GM12874 (cell line): ENCODE data around the gene TBC1D8.

Experiments used
- TF ChIP-seq, protein P1 (sequence below): IDR thresholded peaks from 2 replicates; pipeline ENCODE4 v1.5.1; 2011; ENCODE audit warnings: low read depth, mild to moderate bottlenecking, control low read depth, low read length, moderate library complexity; ENCODE audit not compliant: insufficient read depth

The TBC1D8 gene

DNA sequence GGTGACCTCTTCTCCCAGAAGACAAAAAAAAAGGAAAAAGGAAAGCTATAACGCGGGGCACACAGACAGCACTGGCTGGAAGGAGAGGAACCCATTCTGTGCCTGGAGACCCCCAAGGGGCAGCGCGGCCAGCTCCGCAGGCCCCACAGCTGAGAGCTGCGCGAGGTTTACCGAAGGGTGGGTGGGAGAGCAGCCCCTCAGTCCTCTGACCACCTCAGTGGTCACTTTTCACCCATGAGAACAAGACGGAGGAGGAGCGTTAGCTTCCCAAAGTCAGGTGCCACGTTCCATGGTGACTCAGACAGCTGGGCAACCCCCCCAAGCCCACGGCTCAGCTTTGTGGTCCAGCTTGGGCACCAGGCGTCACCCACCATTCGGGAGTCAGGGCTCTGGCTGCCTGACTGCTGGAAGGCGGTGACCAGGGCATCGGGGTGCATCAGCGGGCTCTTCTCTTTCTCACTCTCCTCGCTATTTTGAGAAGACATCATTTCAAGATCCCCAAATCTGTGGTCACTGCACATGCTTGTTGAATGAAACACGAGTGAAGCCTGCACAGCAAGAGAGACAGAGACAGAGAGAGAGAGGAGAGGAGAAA is 113.9 kb downstream of the TBC1D8 start:
- TF ChIP-seq, protein P1, sequence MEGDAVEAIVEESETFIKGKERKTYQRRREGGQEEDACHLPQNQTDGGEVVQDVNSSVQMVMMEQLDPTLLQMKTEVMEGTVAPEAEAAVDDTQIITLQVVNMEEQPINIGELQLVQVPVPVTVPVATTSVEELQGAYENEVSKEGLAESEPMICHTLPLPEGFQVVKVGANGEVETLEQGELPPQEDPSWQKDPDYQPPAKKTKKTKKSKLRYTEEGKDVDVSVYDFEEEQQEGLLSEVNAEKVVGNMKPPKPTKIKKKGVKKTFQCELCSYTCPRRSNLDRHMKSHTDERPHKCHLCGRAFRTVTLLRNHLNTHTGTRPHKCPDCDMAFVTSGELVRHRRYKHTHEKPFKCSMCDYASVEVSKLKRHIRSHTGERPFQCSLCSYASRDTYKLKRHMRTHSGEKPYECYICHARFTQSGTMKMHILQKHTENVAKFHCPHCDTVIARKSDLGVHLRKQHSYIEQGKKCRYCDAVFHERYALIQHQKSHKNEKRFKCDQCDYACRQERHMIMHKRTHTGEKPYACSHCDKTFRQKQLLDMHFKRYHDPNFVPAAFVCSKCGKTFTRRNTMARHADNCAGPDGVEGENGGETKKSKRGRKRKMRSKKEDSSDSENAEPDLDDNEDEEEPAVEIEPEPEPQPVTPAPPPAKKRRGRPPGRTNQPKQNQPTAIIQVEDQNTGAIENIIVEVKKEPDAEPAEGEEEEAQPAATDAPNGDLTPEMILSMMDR: no peak

DNA sequence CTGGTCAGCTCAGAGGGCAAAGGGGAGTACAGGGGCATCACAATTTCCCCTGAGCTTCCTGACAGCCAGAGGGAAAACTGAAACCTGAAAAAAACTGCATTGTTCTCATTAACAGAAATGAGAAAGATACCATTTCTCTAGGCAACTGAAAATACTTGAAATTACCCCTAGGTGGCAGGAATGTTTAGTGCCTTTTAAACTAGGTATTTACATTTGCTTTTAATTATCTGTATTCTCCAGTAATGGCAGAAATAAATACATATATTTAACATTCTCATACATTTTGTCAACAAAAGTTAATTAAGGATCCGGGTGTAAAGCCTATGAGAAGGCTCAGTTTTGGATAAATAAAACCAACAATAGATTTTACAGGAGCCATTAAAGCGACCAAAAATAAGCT is 114.6 kb downstream of the TBC1D8 start:
- TF ChIP-seq, protein P1: no peak

DNA sequence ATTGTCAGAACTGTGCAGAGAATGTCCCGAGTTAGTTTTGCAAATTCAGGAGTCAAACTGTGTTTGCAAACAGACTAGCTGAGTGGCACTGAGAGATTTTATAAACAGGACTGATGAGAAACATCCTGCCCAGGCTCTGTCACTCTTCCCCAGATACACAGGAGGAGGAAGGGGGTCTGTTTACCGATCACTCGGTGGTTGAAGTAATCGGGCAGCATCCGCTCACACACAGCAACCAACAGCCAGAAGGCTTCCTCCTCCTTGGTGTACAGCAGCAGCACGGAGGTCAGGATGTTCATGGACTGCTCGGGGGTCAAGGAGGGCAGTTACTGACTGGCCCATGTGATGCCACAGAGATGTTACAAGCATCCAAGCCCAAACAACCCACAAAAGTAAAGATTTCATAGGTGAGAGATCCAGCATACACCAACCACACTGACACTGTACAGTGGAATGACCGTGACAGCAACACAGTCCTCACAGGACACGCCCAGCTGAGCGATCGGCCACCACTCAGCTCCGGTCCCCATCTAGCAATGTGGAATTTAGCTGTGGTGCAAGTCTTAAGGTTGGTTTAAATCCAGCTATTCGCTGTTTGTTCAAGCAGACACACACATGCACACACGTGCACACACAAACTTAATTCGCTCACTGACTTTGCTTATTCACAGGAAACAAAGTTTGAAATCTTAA is 119.0 kb downstream of the TBC1D8 start:
- TF ChIP-seq, protein P1: no peak

DNA sequence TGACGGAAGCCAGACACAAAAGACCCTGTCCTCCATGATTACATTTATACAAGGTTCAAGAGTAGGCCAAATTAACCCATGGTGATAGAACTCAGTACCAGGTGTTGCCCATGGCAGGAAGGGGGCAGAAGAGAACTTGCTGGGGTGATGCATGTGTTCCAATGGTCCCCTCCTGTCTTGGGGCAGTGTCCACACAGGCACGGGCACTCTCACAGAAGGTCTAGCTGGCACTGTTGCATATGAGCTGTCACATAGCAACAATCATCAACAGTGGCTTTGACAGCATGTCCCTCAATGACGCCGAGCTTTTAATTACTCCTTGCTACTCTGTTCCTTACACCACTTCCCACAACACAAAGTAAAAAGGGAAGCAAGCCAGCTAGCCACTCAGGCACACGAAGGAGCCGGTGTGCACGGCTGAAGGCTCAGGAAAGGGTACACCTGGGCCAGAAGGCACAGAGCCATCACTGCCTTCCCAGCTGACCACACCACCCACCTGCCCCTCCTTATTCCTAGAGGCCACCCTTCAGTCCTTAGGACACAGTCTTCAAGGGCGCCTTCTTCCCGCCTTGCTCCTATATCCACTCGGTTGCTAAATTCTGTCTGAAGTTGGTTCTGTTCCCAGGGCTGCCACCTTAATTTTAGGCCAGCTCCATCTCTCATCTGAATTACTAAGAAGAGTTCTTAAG is 120.2 kb downstream of the TBC1D8 start:
- TF ChIP-seq, protein P1: no peak

DNA sequence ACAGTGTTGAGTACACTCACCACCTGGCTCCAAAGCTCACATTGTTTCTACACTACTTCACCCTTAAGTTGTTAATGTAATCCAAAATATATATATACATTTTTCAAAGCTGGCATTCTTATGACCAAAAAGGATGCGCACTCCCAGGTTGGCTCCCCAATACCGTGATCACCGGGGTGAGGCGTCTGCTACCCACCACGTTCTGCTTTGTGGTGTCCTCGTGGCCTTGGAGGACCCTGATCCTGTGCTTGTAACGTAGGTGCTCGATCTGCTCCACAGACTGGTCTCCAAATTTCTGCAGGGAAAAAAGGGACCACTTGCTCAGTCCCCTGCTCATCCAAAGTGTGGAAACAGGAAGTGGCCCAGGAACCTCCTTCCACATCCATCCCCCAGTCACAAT is 123.3 kb downstream of the TBC1D8 start:
- TF ChIP-seq, protein P1: no peak

DNA sequence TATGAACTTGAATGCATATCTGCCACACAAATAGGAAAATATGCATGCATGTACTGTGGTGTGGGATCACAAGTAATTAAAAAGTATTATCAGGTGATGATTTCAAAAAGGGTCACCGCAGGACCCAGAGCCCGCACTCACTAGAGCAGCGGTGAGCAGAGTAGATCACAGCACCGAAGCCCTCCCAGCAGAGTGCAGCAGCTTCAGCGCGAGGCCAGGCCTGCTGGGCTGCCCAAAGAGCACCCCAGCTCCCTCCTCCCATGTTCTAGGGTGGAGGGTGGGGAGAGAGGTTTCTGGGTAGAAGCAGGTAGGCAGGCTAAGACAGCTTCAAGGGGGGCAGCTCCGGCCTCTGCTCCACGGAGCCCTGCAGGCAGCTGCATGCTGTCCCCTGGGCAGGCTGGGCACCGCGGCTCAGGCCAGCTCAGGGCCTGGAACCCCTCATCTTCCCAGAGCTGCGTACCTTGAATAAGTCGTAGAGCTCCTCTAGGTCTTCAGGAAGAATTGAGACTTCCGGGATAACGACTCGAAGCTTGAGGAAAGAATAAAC is 124.2 kb downstream of the TBC1D8 start:
- TF ChIP-seq, protein P1: no peak

DNA sequence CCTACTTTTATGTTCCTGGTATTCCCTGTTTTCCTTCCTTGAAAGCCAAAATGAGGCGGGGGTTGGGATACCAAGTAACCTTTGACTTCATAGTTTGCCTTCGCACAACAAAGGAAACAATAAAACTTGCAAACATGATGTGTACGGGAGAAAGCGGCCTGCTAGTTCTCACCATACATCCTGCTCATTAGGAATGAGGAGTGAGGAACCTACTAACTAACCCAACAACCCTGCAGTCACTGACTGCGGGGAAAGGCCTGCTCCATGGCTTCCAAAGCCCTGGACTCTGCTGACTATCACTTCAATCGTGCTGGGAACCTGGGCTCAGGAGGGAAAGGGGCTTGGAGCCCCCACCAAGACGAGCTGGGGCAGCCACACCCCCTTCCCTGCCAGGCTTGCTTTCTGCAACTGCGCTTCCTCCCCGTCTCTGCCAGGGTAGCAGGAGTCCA is 124.9 kb downstream of the TBC1D8 start:
- TF ChIP-seq, protein P1: no peak
